ENCODE measurements around the gene GLCCI1. TPM values are rescaled to one million over a fixed set of nuclear protein-coding genes. Genes with fewer than 3 reads are reported as not detected.

Gene GLCCI1
- 5.8 TPM for polyA plus RNA-seq (2013, experiment 1 of 2)
- polyA plus RNA-seq (2013, experiment 2 of 2): 5.9 TPM

- Histone ChIP-seq H3K79me1 (ENCODE audit: low read length) (no peaks in the 10 kb centered on the region), H2BK120ac (ENCODE audit: low read depth, low read length) (no peak within 1 kb of the TSS), H3K9ac (ENCODE audit: low read length) (peak within 1 kb of the TSS; percentile 89), H3K79me2 (ENCODE audit: control insufficient read depth, insufficient read depth, low read length) (peaks cover 5% of the 10 kb centered on the region), H3K4me2 (ENCODE audit: low read length) (peak within 1 kb of the TSS; percentile 95), H2AK5ac (ENCODE audit: low read length) (no peak within 1 kb of the TSS), H4K8ac (ENCODE audit: low read depth, low read length) (no peak within 1 kb of the TSS), H3K27me3 (ENCODE audit: insufficient read depth, low read length, poor library complexity) (no peaks in the 10 kb centered on the region), H3K18ac (ENCODE audit: low read length) (peak within 1 kb of the TSS; percentile 90), H3K23ac (ENCODE audit: low read length) (no peak within 1 kb of the TSS), H2BK5ac (ENCODE audit: low read length) (peak within 1 kb of the TSS; percentile 52), H3K27ac (ENCODE audit: low read depth, low read length) (peak within 1 kb of the TSS; percentile 89), H3K4me3 (ENCODE audit: low read length) (peak within 1 kb of the TSS; percentile 80), H3K4ac (ENCODE audit: low read depth, low read length) (peak within 1 kb of the TSS; percentile 82), H2BK15ac (replicated peaks; ENCODE audit: low read depth) (no peak within 1 kb of the TSS), H3K56ac (ENCODE audit: low read length) (peak within 1 kb of the TSS; percentile 94), H3K36me3 (ENCODE audit: control insufficient read depth, insufficient read depth, low read length) (no peaks in the 10 kb centered on the region), H4K5ac (ENCODE audit: low read length) (no peak within 1 kb of the TSS), H3K4me1 (ENCODE audit: control insufficient read depth, low read depth, low read length) (no peaks in the 10 kb centered on the region)
- peak; percentile 99 for DNase-seq
- no CpG with 5 or more reads among the region's 77 CpGs for WGBS (ENCODE audit: extremely low coverage, insufficient coverage, low lambda C conversion rate)
Measured at GRCh38 chr7:7968544-7969305, at the start of gene GLCCI1. TSS of gene GLCCI1 (plus strand) at chr7:7968796. CDS start at chr7:7969351, 555 bp downstream.

GRCh38 chr7:7919449-7919945 lies 49.1 kb upstream of the GLCCI1 start:
- Histone ChIP-seq H3K4me1 (ENCODE audit: control insufficient read depth, low read depth, low read length) (peaks cover 3% of the 10 kb centered on the region), H2BK15ac (replicated peaks; ENCODE audit: low read depth) (no peak overlapping the region), H3K27me3 (ENCODE audit: insufficient read depth, low read length, poor library complexity) (peaks cover 2% of the 10 kb centered on the region), H3K36me3 (ENCODE audit: control insufficient read depth, insufficient read depth, low read length) (no peaks in the 10 kb centered on the region), H3K56ac (ENCODE audit: low read length) (no peak overlapping the region), H3K79me1 (ENCODE audit: low read length) (no peaks in the 10 kb centered on the region), H3K27ac (ENCODE audit: low read depth, low read length) (no peak overlapping the region), H2AK5ac (ENCODE audit: low read length) (no peak overlapping the region), H4K8ac (ENCODE audit: low read depth, low read length) (no peak overlapping the region), H2BK120ac (ENCODE audit: low read depth, low read length) (no peak overlapping the region), H3K23ac (ENCODE audit: low read length) (no peak overlapping the region), H4K5ac (ENCODE audit: low read length) (no peak overlapping the region), H3K79me2 (ENCODE audit: control insufficient read depth, insufficient read depth, low read length) (no peaks in the 10 kb centered on the region), H2BK5ac (ENCODE audit: low read length) (no peak overlapping the region), H3K18ac (ENCODE audit: low read length) (no peak overlapping the region), H3K4ac (ENCODE audit: low read depth, low read length) (no peak overlapping the region), H3K4me3 (ENCODE audit: low read length) (no peak overlapping the region), H3K9ac (ENCODE audit: low read length) (no peak overlapping the region), H3K4me2 (ENCODE audit: low read length) (no peak overlapping the region)
- WGBS (ENCODE audit: extremely low coverage, insufficient coverage, low lambda C conversion rate): no CpG with 5 or more reads among the region's 2 CpGs
- no peak for DNase-seq

GRCh38 chr7:7920056-7920455 lies 48.5 kb upstream of the GLCCI1 start:
- no peak for DNase-seq
- Histone ChIP-seq H2BK5ac (ENCODE audit: low read length) (no peak overlapping the region), H3K4me1 (ENCODE audit: control insufficient read depth, low read depth, low read length) (peaks cover 3% of the 10 kb centered on the region), H3K36me3 (ENCODE audit: control insufficient read depth, insufficient read depth, low read length) (no peaks in the 10 kb centered on the region), H3K9ac (ENCODE audit: low read length) (no peak overlapping the region), H3K23ac (ENCODE audit: low read length) (no peak overlapping the region), H3K79me2 (ENCODE audit: control insufficient read depth, insufficient read depth, low read length) (no peaks in the 10 kb centered on the region), H3K56ac (ENCODE audit: low read length) (no peak overlapping the region), H3K27ac (ENCODE audit: low read depth, low read length) (no peak overlapping the region), H4K8ac (ENCODE audit: low read depth, low read length) (no peak overlapping the region), H2BK120ac (ENCODE audit: low read depth, low read length) (no peak overlapping the region), H3K27me3 (ENCODE audit: insufficient read depth, low read length, poor library complexity) (peaks cover 2% of the 10 kb centered on the region), H3K4ac (ENCODE audit: low read depth, low read length) (no peak overlapping the region), H3K18ac (ENCODE audit: low read length) (no peak overlapping the region), H3K79me1 (ENCODE audit: low read length) (no peaks in the 10 kb centered on the region), H3K4me2 (ENCODE audit: low read length) (no peak overlapping the region), H4K5ac (ENCODE audit: low read length) (no peak overlapping the region), H2AK5ac (ENCODE audit: low read length) (no peak overlapping the region), H3K4me3 (ENCODE audit: low read length) (no peak overlapping the region), H2BK15ac (replicated peaks; ENCODE audit: low read depth) (no peak overlapping the region)
- WGBS (ENCODE audit: extremely low coverage, insufficient coverage, low lambda C conversion rate): no CpG with 5 or more reads among the region's 2 CpGs

GRCh38 chr7:7920481-7920880 lies 48.1 kb upstream of the GLCCI1 start:
- H3K4me1 ChIP-seq (ENCODE audit: control insufficient read depth, low read depth, low read length): peaks cover 3% of the 10 kb centered on the region

GRCh38 chr7:7921830-7922229 lies 46.8 kb upstream of the GLCCI1 start:
- Histone ChIP-seq H4K8ac (ENCODE audit: low read depth, low read length) (no peak overlapping the region), H3K56ac (ENCODE audit: low read length) (no peak overlapping the region), H2BK5ac (ENCODE audit: low read length) (no peak overlapping the region), H3K18ac (ENCODE audit: low read length) (no peak overlapping the region), H3K4me2 (ENCODE audit: low read length) (no peak overlapping the region), H3K4ac (ENCODE audit: low read depth, low read length) (no peak overlapping the region), H3K79me1 (ENCODE audit: low read length) (no peaks in the 10 kb centered on the region), H2AK5ac (ENCODE audit: low read length) (no peak overlapping the region), H3K9ac (ENCODE audit: low read length) (no peak overlapping the region), H3K27me3 (ENCODE audit: insufficient read depth, low read length, poor library complexity) (peaks cover 2% of the 10 kb centered on the region), H3K79me2 (ENCODE audit: control insufficient read depth, insufficient read depth, low read length) (no peaks in the 10 kb centered on the region), H3K23ac (ENCODE audit: low read length) (no peak overlapping the region), H3K27ac (ENCODE audit: low read depth, low read length) (no peak overlapping the region), H2BK120ac (ENCODE audit: low read depth, low read length) (no peak overlapping the region), H3K36me3 (ENCODE audit: control insufficient read depth, insufficient read depth, low read length) (no peaks in the 10 kb centered on the region), H3K4me3 (ENCODE audit: low read length) (no peak overlapping the region), H3K4me1 (ENCODE audit: control insufficient read depth, low read depth, low read length) (peaks cover 3% of the 10 kb centered on the region), H4K5ac (ENCODE audit: low read length) (no peak overlapping the region), H2BK15ac (replicated peaks; ENCODE audit: low read depth) (no peak overlapping the region)
- DNase-seq: peak; percentile 7

More at GRCh38 chr7:7920481-7920880, 48.1 kb upstream of the GLCCI1 start:
- no peak overlapping the region for H3K18ac ChIP-seq (ENCODE audit: low read length)
- H4K5ac ChIP-seq (ENCODE audit: low read length): no peak overlapping the region
- no peak overlapping the region for H3K23ac ChIP-seq (ENCODE audit: low read length)
- H3K4me2 ChIP-seq (ENCODE audit: low read length): no peak overlapping the region
- no peak overlapping the region for H3K4me3 ChIP-seq (ENCODE audit: low read length)
- no peak overlapping the region for H3K27ac ChIP-seq (ENCODE audit: low read depth, low read length)
- no peak overlapping the region for H2BK5ac ChIP-seq (ENCODE audit: low read length)
- H3K36me3 ChIP-seq (ENCODE audit: control insufficient read depth, insufficient read depth, low read length): no peaks in the 10 kb centered on the region
- no peak overlapping the region for H2AK5ac ChIP-seq (ENCODE audit: low read length)
- no peaks in the 10 kb centered on the region for H3K79me2 ChIP-seq (ENCODE audit: control insufficient read depth, insufficient read depth, low read length)
- H3K79me1 ChIP-seq (ENCODE audit: low read length): no peaks in the 10 kb centered on the region
- WGBS (ENCODE audit: extremely low coverage, insufficient coverage, low lambda C conversion rate): no CpG with 5 or more reads among the region's 3 CpGs
- no peak overlapping the region for H3K4ac ChIP-seq (ENCODE audit: low read depth, low read length)
- H2BK15ac ChIP-seq (replicated peaks; ENCODE audit: low read depth): no peak overlapping the region
- no peak for DNase-seq
- H3K56ac ChIP-seq (ENCODE audit: low read length): no peak overlapping the region
- H3K9ac ChIP-seq (ENCODE audit: low read length): no peak overlapping the region
- H2BK120ac ChIP-seq (ENCODE audit: low read depth, low read length): no peak overlapping the region
- H4K8ac ChIP-seq (ENCODE audit: low read depth, low read length): no peak overlapping the region
- H3K27me3 ChIP-seq (ENCODE audit: insufficient read depth, low read length, poor library complexity): peaks cover 2% of the 10 kb centered on the region

Measured in mesendoderm (in vitro differentiated cells).